Fibroblast of mammary gland (primary cell): ENCODE data around the gene MRPL19.

Source experiments
- DNase-seq: peaks from one replicate; pipeline ENCODE4 v3.0.0-alpha.2; 2010; ENCODE audit warnings: low read depth
- H3K4me3 ChIP-seq: 2 replicates; pipeline ENCODE4 v1.5.1; 2011; ENCODE audit warnings: low read depth, mild to moderate bottlenecking, low read length, moderate library complexity; ENCODE audit not compliant: control insufficient read depth
- CTCF ChIP-seq: conservative IDR thresholded peaks from 2 replicates; pipeline ENCODE4 v1.5.1; 2011; ENCODE audit warnings: low read depth, low read length, inconsistent platforms; ENCODE audit not compliant: control insufficient read depth, insufficient read depth

MRPL19 gene

GRCh38 chr2:75737961-75738360 lies 91.4 kb downstream of the MRPL19 start:
- no peak for DNase-seq
- no peak for TF ChIP-seq CTCF
- H3K4me3 ChIP-seq, result no peak overlapping the region
